Measurements from ENCODE around the gene PTPN14.

GRCh38 chr1:214425716-214426425, 125.5 kb downstream of the PTPN14 start:
- TF ChIP-seq POLR2A (IDR thresholded peaks at IDR 0.05; ENCODE audit: low read length) (no peak), GATA1 (IDR thresholded peaks at IDR 0.05; ENCODE audit: low read depth, low read length) (no peak)
